ENCODE results near the gene NDEL1.

NDEL1 gene

GRCh38 chr17:8482546-8482945, 46.9 kb downstream of the NDEL1 start:
- Mint-ChIP-seq H3K36me3 (peaks cover 34% of the 10 kb centered on the region), H3K27me3 (no peaks in the 10 kb centered on the region), H3K4me3 (no peak overlapping the region), H3K27ac (no peak overlapping the region), H3K4me1 (no peaks in the 10 kb centered on the region), H3K9me3 (no peaks in the 10 kb centered on the region)
- no peak for ATAC-seq (ENCODE audit: low read depth)
- no peak for DNase-seq (ENCODE audit: low spot score in 2 of 2)

DNA sequence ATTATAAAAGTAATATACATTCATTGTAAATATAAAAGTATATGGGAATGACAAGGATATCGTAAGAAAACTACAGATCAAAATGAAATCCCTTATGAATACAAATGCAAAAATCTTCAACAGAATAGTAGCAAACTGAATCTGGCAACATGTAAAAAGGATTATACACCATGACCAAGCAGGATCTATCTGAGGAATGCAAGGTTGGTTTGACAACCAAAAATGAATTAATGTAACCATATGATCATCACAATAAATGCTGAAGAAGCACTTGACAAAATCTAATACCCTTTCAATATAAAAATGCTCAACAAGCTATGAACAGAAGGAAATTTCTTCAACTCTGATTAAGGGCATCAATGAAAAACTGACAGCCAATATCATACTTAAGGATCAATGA, 48.8 kb downstream of the NDEL1 start:
- Mint-ChIP-seq H3K27me3 (no peaks in the 10 kb centered on the region), H3K27ac (no peak overlapping the region), H3K36me3 (peaks cover 35% of the 10 kb centered on the region), H3K4me3 (no peak overlapping the region), H3K9me3 (no peaks in the 10 kb centered on the region), H3K4me1 (no peaks in the 10 kb centered on the region)
- ATAC-seq (ENCODE audit: low read depth) (no peak), DNase-seq (ENCODE audit: low spot score in 2 of 2) (no peak)

DNA sequence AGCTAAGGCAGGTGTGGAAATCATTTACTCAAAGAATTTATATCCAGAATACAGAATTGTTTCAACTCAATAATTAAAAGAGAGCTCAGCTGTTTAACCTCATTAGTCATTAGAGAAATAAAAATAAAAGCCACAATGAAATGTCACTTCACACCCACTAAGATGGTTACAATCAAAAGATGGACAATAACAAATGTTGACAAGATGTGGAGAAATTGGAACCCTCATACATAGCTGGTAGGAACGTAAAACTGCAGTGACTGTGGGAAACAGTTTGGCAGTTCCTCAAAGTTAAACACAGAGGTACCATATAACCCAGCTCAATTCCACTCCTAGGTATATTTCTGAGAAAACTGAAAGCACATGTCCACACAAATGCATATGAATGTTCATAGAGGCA, 49.8 kb downstream of the NDEL1 start:
- Mint-ChIP-seq H3K4me1 (no peaks in the 10 kb centered on the region), H3K27ac (no peak overlapping the region), H3K9me3 (no peaks in the 10 kb centered on the region), H3K4me3 (no peak overlapping the region), H3K27me3 (no peaks in the 10 kb centered on the region), H3K36me3 (peaks cover 38% of the 10 kb centered on the region)
- DNase-seq (ENCODE audit: low spot score in 2 of 2) (no peak), ATAC-seq (ENCODE audit: low read depth) (no peak)

GRCh38 chr17:8487130-8487645, 51.5 kb downstream of the NDEL1 start:
- no peaks in the 10 kb centered on the region for H3K9me3 Mint-ChIP-seq
- no peak overlapping the region for H3K27ac Mint-ChIP-seq
- H3K36me3 Mint-ChIP-seq: peaks cover 37% of the 10 kb centered on the region
- DNase-seq (ENCODE audit: low spot score in 2 of 2): no peak
- H3K27me3 Mint-ChIP-seq: no peaks in the 10 kb centered on the region
- H3K4me3 Mint-ChIP-seq: no peak overlapping the region
- no peaks in the 10 kb centered on the region for H3K4me1 Mint-ChIP-seq
- ATAC-seq (ENCODE audit: low read depth): no peak

DNA sequence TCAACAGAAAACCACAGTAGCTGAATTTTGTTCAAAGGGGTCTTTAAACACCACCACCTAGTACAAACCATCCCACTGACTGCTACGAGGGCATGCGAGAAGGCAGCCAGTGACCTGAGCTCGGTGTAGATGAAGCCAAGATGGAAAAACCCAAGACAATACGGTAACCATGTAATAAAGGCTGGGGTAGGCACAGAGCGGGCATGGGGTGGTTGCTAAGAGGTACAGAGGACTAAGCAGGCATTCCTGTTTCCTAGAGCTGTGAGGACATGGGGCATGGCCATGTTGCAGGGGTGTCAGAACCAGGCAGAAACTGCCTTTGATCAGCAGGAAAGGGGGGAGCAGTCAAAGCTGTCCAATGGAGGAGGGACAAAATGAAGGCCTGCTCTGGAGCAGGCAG, 52.1 kb downstream of the NDEL1 start:
- H3K27me3 Mint-ChIP-seq: no peaks in the 10 kb centered on the region
- H3K27ac Mint-ChIP-seq: no peak overlapping the region
- H3K4me1 Mint-ChIP-seq: no peaks in the 10 kb centered on the region
- DNase-seq (ENCODE audit: low spot score in 2 of 2) (no peak), ATAC-seq (ENCODE audit: low read depth) (no peak)
- H3K36me3 Mint-ChIP-seq: peaks cover 35% of the 10 kb centered on the region
- no peak overlapping the region for H3K4me3 Mint-ChIP-seq
- peaks cover 1% of the 10 kb centered on the region for H3K9me3 Mint-ChIP-seq

- ATAC-seq (ENCODE audit: low read depth): no peak
- H3K4me3 Mint-ChIP-seq: no peak overlapping the region
- peaks cover 30% of the 10 kb centered on the region for H3K36me3 Mint-ChIP-seq
Observed at GRCh38 chr17:8488491-8488890, 52.8 kb downstream of the NDEL1 start.

DNA sequence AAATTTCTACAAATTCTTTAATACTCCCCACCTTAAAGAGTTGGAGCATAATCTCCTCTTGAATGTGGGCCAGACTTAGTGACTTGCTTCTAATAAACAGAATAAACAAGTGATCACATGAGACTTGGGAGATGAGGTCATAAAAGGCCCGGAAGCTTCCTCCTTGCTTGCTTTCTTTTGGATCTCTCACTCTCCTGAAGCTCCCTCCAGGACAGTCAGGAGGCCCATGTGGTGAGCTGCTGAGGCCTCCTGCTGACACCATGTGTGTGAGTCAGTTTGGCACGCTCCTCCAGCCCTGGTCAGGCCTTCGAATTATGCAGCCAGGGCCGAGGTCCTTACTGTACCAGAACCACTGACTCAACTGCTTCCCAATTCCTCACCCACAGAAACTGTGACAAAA, 53.2 kb downstream of the NDEL1 start:
- Mint-ChIP-seq H3K27ac (no peak overlapping the region), H3K36me3 (peaks cover 30% of the 10 kb centered on the region), H3K27me3 (no peaks in the 10 kb centered on the region), H3K4me3 (no peak overlapping the region), H3K9me3 (peaks cover 2% of the 10 kb centered on the region), H3K4me1 (no peaks in the 10 kb centered on the region)
- ATAC-seq (ENCODE audit: low read depth) (no peak), DNase-seq (ENCODE audit: low spot score in 2 of 2) (no peak)

More at GRCh38 chr17:8488491-8488890, 52.8 kb downstream of the NDEL1 start:
- Mint-ChIP-seq H3K27me3 (no peaks in the 10 kb centered on the region), H3K4me1 (no peaks in the 10 kb centered on the region), H3K9me3 (peaks cover 2% of the 10 kb centered on the region), H3K27ac (no peak overlapping the region)
- DNase-seq (ENCODE audit: low spot score in 2 of 2): no peak

DNA sequence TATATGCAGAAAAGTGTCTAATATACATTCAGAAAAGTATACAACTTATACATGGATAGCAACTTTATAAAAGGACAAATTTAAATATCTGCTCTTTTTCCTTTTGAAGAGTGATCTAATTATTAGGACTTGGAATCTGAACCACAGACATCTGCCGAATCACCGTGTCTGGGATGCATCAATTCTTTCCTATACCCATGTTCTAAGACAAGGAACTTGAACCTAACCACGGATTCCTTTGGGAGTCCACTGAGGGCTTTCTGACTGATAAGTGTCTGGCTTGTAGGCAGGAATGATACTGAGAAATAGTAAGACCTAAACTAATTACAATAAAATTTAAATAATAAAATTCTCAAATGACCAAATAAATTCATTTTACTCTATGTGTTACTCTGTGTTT, 54.2 kb downstream of the NDEL1 start:
- no peaks in the 10 kb centered on the region for H3K27me3 Mint-ChIP-seq
- no peaks in the 10 kb centered on the region for H3K4me1 Mint-ChIP-seq
- no peak overlapping the region for H3K4me3 Mint-ChIP-seq
- no peak for DNase-seq (ENCODE audit: low spot score in 2 of 2)
- no peak for ATAC-seq (ENCODE audit: low read depth)
- peaks cover 2% of the 10 kb centered on the region for H3K9me3 Mint-ChIP-seq
- peaks cover 28% of the 10 kb centered on the region for H3K36me3 Mint-ChIP-seq
- H3K27ac Mint-ChIP-seq: no peak overlapping the region

GRCh38 chr17:8490256-8491023, 54.8 kb downstream of the NDEL1 start:
- H3K27me3 Mint-ChIP-seq: no peaks in the 10 kb centered on the region
- no peak overlapping the region for H3K27ac Mint-ChIP-seq
- DNase-seq (ENCODE audit: low spot score in 2 of 2): no peak

DNA sequence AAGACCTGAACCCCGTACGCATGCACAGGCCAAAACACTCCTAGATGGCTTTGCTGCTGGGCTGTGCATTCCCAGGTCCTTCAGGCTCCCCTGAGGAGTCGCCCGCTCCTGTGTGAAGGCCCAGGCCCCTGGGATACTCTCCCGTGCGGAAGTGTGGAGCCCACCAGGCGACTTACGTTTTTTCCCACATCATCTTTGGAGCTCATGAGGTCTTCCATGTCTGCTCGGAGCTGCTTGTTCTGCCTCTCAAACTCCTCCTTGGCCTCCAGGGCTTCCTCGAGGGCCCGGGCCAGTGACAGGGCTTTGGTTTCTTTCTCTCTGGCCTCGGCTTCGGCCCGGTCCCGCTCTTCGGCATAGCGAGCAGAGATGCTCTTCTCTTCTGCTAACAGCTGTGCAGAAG, 56.4 kb downstream of the NDEL1 start:
- H3K9me3 Mint-ChIP-seq: peaks cover 2% of the 10 kb centered on the region
- no peak overlapping the region for H3K27ac Mint-ChIP-seq
- DNase-seq (ENCODE audit: low spot score in 2 of 2) (no peak), ATAC-seq (ENCODE audit: low read depth) (no peak)
- H3K4me3 Mint-ChIP-seq: no peak overlapping the region
- no peaks in the 10 kb centered on the region for H3K27me3 Mint-ChIP-seq
- peaks cover 18% of the 10 kb centered on the region for H3K36me3 Mint-ChIP-seq
- no peaks in the 10 kb centered on the region for H3K4me1 Mint-ChIP-seq

More at GRCh38 chr17:8490256-8491023, 54.8 kb downstream of the NDEL1 start:
- H3K4me1 Mint-ChIP-seq: no peaks in the 10 kb centered on the region
- H3K4me3 Mint-ChIP-seq: no peak overlapping the region
- no peak for ATAC-seq (ENCODE audit: low read depth)
- peaks cover 2% of the 10 kb centered on the region for H3K9me3 Mint-ChIP-seq
- H3K36me3 Mint-ChIP-seq: peaks cover 26% of the 10 kb centered on the region

DNA sequence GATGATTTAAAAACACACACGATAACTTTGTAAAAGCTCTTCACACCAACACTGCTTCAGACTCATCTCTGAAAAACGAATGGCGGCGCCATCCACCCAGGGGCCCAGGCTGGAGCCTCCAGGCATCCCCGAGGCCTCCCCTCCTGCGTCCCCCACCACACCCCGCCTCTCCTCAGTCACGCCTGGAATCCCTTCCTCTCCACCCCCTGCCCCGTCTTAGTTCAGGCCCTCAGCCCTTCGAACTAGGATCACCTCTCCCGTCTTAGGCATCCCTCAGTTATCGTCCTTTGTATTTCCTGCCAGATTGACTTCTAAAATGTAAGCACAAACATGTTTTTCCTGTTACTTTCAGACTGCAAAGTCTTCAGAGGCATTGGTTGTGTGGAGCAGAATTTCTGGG, 58.3 kb downstream of the NDEL1 start:
- peak overlapping the region; percentile 25 for H3K27ac Mint-ChIP-seq
- peaks cover 11% of the 10 kb centered on the region for H3K36me3 Mint-ChIP-seq
- DNase-seq (ENCODE audit: low spot score in 2 of 2): no peak
- no peak overlapping the region for H3K4me3 Mint-ChIP-seq
- H3K4me1 Mint-ChIP-seq: no peaks in the 10 kb centered on the region
- no peaks in the 10 kb centered on the region for H3K27me3 Mint-ChIP-seq
- peaks cover 2% of the 10 kb centered on the region for H3K9me3 Mint-ChIP-seq
- ATAC-seq (ENCODE audit: low read depth): no peak

DNA sequence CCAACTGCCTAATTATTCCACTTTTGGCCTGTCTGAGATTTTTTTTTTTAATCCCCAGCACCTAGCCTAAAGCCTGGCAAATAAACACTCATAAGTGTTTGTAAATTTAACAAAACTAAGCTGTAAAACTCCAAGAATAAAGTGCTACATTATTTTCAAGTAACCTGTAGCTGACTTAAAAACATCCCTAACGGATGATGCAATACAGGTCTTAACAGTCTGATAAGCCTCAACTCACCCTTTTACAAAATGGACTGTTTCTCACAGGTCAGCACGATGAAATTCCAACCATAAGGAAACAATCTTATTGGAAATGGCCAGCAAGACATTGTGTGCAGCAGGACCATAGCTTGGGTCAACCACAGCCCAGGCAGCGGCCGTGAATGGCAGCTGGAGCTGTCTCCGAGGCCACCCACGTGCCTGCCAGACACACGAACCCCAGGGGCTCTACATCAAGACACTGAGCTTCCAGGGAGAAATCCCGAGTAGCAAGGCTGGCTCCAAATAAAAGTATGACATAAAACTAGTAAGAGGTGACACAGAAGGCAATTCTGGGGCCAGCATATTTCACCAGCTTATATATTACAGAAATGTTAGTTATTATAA, 58.9 kb downstream of the NDEL1 start:
- Mint-ChIP-seq H3K27ac (peak overlapping the region; percentile 25), H3K4me1 (no peaks in the 10 kb centered on the region), H3K27me3 (no peaks in the 10 kb centered on the region), H3K9me3 (peaks cover 2% of the 10 kb centered on the region), H3K4me3 (no peak overlapping the region), H3K36me3 (peaks cover 11% of the 10 kb centered on the region)
- no peak for ATAC-seq (ENCODE audit: low read depth)
- no peak for DNase-seq (ENCODE audit: low spot score in 2 of 2)

- H3K27me3 Mint-ChIP-seq: no peaks in the 10 kb centered on the region
- ATAC-seq (ENCODE audit: low read depth) (no peak), DNase-seq (ENCODE audit: low spot score in 2 of 2) (no peak)
- H3K27ac Mint-ChIP-seq: no peak overlapping the region
- H3K9me3 Mint-ChIP-seq: peaks cover 2% of the 10 kb centered on the region
- no peaks in the 10 kb centered on the region for H3K4me1 Mint-ChIP-seq
- no peak overlapping the region for H3K4me3 Mint-ChIP-seq
- peaks cover 3% of the 10 kb centered on the region for H3K36me3 Mint-ChIP-seq
Observed at GRCh38 chr17:8496081-8496480, 60.4 kb downstream of the NDEL1 start.

- no peaks in the 10 kb centered on the region for H3K4me1 Mint-ChIP-seq
- H3K4me3 Mint-ChIP-seq: no peak overlapping the region
- H3K9me3 Mint-ChIP-seq: no peaks in the 10 kb centered on the region
- ATAC-seq (ENCODE audit: low read depth): no peak
- H3K27me3 Mint-ChIP-seq: peaks cover 1% of the 10 kb centered on the region
- H3K36me3 Mint-ChIP-seq: peaks cover under 1% of the 10 kb centered on the region
- H3K27ac Mint-ChIP-seq: no peak overlapping the region
- no peak for DNase-seq (ENCODE audit: low spot score in 2 of 2)
Observed at GRCh38 chr17:8499171-8499570, 63.5 kb downstream of the NDEL1 start.

DNA sequence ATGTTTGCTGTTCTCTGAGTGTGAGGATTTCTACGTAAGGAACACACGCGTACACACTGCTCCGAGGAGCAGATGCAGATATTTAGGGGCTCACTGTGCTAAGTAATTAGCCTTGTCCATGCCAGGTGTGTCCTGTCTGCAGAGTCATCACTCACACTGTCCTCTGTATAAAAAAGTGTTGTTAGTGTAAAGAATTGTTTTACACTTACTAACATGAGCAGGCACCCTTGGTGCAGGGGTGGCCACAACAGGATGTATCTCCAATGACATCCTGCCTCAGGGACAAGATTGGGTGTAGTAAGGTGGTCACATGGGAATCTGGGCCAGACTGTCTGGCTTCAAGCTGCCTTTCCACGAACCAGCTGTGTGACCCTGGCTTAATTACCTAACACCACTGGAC, 63.9 kb downstream of the NDEL1 start:
- Mint-ChIP-seq H3K4me3 (no peak overlapping the region), H3K9me3 (no peaks in the 10 kb centered on the region), H3K36me3 (no peaks in the 10 kb centered on the region), H3K4me1 (no peaks in the 10 kb centered on the region), H3K27ac (no peak overlapping the region), H3K27me3 (peaks cover 3% of the 10 kb centered on the region)
- ATAC-seq (ENCODE audit: low read depth): no peak
- DNase-seq (ENCODE audit: low spot score in 2 of 2): no peak
